ENCODE results near the gene PSMD3.

PSMD3 gene

GRCh38 chr17:40032322-40033320 is 52.0 kb downstream of the PSMD3 start:
- no peak overlapping the region for H3K4me3 ChIP-seq (ENCODE audit: low read depth, low read length)
- TF ChIP-seq CTCF (IDR thresholded peaks at IDR 0.05; ENCODE audit: low read depth, low read length), result no peak

- H3K4me3 ChIP-seq (ENCODE audit: low read depth, low read length), result no peak overlapping the region
Measured at GRCh38 chr17:40033339-40033738, 52.7 kb downstream of the PSMD3 start.

GRCh38 chr17:40034426-40035161 is 54.0 kb downstream of the PSMD3 start:
- H3K4me3 ChIP-seq (ENCODE audit: low read depth, low read length), result no peak overlapping the region
- no peak for TF ChIP-seq CTCF (IDR thresholded peaks at IDR 0.05; ENCODE audit: low read depth, low read length)

More at GRCh38 chr17:40033339-40033738, 52.7 kb downstream of the PSMD3 start:
- no peak for TF ChIP-seq CTCF (IDR thresholded peaks at IDR 0.05; ENCODE audit: low read depth, low read length)

GRCh38 chr17:40035162-40035559 is 54.6 kb downstream of the PSMD3 start:
- TF ChIP-seq CTCF (IDR thresholded peaks at IDR 0.05; ENCODE audit: low read depth, low read length), result peak; percentile 77
- H3K4me3 ChIP-seq (ENCODE audit: low read depth, low read length), result no peak overlapping the region

GRCh38 chr17:40038882-40039513 is 58.4 kb downstream of the PSMD3 start:
- H3K4me3 ChIP-seq (ENCODE audit: low read depth, low read length), result no peak overlapping the region
- peak; percentile 85 for TF ChIP-seq CTCF (IDR thresholded peaks at IDR 0.05; ENCODE audit: low read depth, low read length)

- no peak for TF ChIP-seq CTCF (IDR thresholded peaks at IDR 0.05; ENCODE audit: low read depth, low read length)
- no peak overlapping the region for H3K4me3 ChIP-seq (ENCODE audit: low read depth, low read length)
Measured at GRCh38 chr17:40041196-40041595, 60.6 kb downstream of the PSMD3 start.
